Endodermal cell (in vitro differentiated cells): Measurements from ENCODE around the gene LSMEM2. TPM values are rescaled to one million over a fixed set of nuclear protein-coding genes. Genes with fewer than 3 reads are reported as not detected.

Experiments
- DNase-seq: peaks from one replicate; pipeline ENCODE4 v3.0.0-alpha.2; 2017
- H3K27ac ChIP-seq: 2 replicates; pipeline ENCODE4 v1.5.1; 2013; ENCODE audit warnings: mild to moderate bottlenecking, low read depth, low read length, moderate library complexity
- H3K27me3 ChIP-seq: 2 replicates; pipeline ENCODE4 v1.6.1; 2013; ENCODE audit warnings: mild to moderate bottlenecking, low read length, moderate library complexity; ENCODE audit not compliant: insufficient read depth, control insufficient read depth, poor library complexity, severe bottlenecking
- H3K36me3 ChIP-seq: 2 replicates; pipeline ENCODE4 v1.7.0; 2013; ENCODE audit warnings: mild to moderate bottlenecking, low read length, moderate library complexity; ENCODE audit not compliant: control insufficient read depth, insufficient read depth
- H3K4me1 ChIP-seq: one replicate; pipeline ENCODE4 v1.7.0; 2013; ENCODE audit warnings: low read length; ENCODE audit not compliant: control insufficient read depth, insufficient read depth
- H3K4me3 ChIP-seq: 2 replicates; pipeline ENCODE4 v1.5.1; 2013; ENCODE audit warnings: mild to moderate bottlenecking, low read length, moderate library complexity
- H3K9ac ChIP-seq: 2 replicates; pipeline ENCODE4 v1.6.1; 2013; ENCODE audit warnings: mild to moderate bottlenecking, low read length, moderate library complexity; ENCODE audit not compliant: poor library complexity, severe bottlenecking; ENCODE audit errors: extremely low read depth
- H3K9me3 ChIP-seq: 2 replicates; pipeline ENCODE4 v1.6.1; 2013; ENCODE audit warnings: mild to moderate bottlenecking, low read length, moderate library complexity; ENCODE audit not compliant: control insufficient read depth
- H3K27ac Mint-ChIP-seq: 2 replicates; pipeline ENCODE4 v1.8.0; 2020; ENCODE audit warnings: mixed read lengths
- H3K27me3 Mint-ChIP-seq: 2 replicates; pipeline ENCODE4 v1.8.0; 2021; ENCODE audit warnings: mild to moderate bottlenecking, mixed read lengths; ENCODE audit not compliant: insufficient read depth
- H3K36me3 Mint-ChIP-seq: 2 replicates; pipeline ENCODE4 v1.8.0; 2020; ENCODE audit warnings: low read depth, mixed read lengths
- H3K4me1 Mint-ChIP-seq: 2 replicates; pipeline ENCODE4 v1.8.0; 2020; ENCODE audit warnings: mixed read lengths
- H3K4me3 Mint-ChIP-seq: 2 replicates; pipeline ENCODE4 v1.8.0; 2020; ENCODE audit warnings: mild to moderate bottlenecking, moderate library complexity, mixed read lengths
- H3K9me3 Mint-ChIP-seq: 2 replicates; pipeline ENCODE4 v1.8.0; 2020; ENCODE audit warnings: mild to moderate bottlenecking, mixed read lengths
- WGBS, 2 experiments: methylation state at CpG; one replicate each; pipeline versions ENCODE4 v1.1.5 to v1.1.7; 2013; ENCODE audit warnings: missing lambda C conversion rate in 2 of 2, mixed read lengths in 1 of 2; ENCODE audit not compliant: insufficient coverage in 1 of 2, insufficient read length in 1 of 2; 5-methylcytosine and 5-hydroxymethylcytosine counted together
- total RNA-seq, 2 donors: library from RNA; stranded (reverse); fragmentation: NEBNext Ultra II Directional in 1 of 2; extraction: Animal tissue kit (Norgen Biotek cat#: 25700) in 1 of 2; gene quantifications; 2 replicates in 1 of 2; 3 replicates in 1 of 2; pipeline ENCODE4 v1.2.1, GENCODE V29; 2021
- TF ChIP-seq, protein P1 (sequence below): fragments of 200-600 bp; sonication (generic); conservative IDR thresholded peaks from 2 replicates; pipeline ENCODE4 v1.5.0; 2021; ENCODE audit warnings: antibody characterized with exemption, mild to moderate bottlenecking

Gene LSMEM2
- total RNA-seq, 2 donors from 2014 or later, result not detected

DNA sequence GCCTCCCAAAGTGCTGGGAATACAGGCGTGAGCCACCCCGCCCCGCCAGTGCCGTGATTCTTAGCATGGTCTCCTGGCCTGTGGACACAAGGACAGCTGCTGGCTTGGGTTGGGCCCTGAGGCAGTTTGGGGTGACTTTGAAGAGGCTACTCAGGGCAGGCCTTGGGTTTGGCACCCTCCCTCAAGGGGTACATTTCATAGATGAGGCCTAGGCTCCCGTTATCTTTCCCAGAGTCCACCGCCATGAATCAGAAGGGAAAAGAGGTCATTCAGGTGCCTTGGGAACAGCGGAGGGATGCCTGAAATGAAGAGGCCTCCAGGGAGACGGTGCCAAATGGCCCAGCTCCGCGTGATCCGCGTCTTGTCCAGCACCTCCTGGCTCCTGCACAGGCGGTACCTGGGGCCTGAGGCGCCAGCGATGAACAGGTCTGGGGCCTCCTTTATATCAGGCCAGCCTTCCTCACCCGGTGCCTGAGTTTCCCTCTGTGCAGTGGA lies 33.6 kb upstream of the LSMEM2 start:
- peaks cover 36% of the 10 kb centered on the region for H3K4me1 Mint-ChIP-seq

DNA sequence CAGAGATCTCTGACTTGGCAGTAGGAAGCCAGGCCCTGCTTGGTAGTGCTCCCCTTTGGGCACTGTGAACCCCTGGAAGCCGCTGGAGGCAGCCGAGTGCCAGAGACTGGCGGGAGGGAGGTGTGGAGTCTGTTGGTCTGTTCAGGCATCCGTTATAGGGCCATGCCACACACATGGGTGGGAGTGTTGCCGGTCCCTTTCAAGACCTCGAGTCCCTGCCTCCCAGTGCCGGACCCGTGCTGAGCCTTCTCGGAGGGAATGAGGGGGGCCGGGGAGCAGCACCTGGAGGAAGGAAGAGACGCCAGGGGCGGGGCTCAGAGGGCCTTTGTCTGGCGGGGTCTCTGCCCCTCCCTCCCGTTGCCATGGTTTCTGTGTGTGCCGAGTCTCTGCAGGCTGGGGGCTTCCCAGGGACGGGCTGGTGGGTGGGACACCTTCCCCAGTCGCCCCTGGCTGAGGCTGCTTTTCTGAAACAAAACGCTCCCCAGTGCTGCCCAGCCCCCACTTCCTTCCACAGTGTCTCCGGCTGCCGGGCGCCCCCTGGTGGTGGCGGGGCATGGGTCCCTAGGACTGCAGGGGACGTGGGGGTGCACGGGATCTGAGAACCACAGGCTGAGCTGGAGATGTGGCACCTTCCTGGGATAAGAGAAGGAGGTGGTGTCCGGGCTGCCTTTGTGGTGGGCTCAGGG lies 32.9 kb upstream of the LSMEM2 start:
- DNase-seq, result peak; percentile 99
- Mint-ChIP-seq H3K4me1 (peaks cover 35% of the 10 kb centered on the region), H3K27ac (peak overlapping the region; percentile 95), H3K4me3 (peak overlapping the region; percentile 20), H3K27me3 (no peaks in the 10 kb centered on the region), H3K36me3 (peaks cover 23% of the 10 kb centered on the region), H3K9me3 (no peaks in the 10 kb centered on the region)
- Histone ChIP-seq H3K27me3 (no peaks in the 10 kb centered on the region), H3K4me3 (peak overlapping the region; percentile 18), H3K4me1 (peaks cover 25% of the 10 kb centered on the region), H3K9me3 (no peaks in the 10 kb centered on the region), H3K36me3 (peaks cover 32% of the 10 kb centered on the region), H3K27ac (peak overlapping the region; percentile 87), H3K9ac (peak overlapping the region; percentile 53)
- 9 to 12% methylated on average over 15 to 25 of the region's 25 CpGs for WGBS, 2 experiments
- TF ChIP-seq, protein P1, sequence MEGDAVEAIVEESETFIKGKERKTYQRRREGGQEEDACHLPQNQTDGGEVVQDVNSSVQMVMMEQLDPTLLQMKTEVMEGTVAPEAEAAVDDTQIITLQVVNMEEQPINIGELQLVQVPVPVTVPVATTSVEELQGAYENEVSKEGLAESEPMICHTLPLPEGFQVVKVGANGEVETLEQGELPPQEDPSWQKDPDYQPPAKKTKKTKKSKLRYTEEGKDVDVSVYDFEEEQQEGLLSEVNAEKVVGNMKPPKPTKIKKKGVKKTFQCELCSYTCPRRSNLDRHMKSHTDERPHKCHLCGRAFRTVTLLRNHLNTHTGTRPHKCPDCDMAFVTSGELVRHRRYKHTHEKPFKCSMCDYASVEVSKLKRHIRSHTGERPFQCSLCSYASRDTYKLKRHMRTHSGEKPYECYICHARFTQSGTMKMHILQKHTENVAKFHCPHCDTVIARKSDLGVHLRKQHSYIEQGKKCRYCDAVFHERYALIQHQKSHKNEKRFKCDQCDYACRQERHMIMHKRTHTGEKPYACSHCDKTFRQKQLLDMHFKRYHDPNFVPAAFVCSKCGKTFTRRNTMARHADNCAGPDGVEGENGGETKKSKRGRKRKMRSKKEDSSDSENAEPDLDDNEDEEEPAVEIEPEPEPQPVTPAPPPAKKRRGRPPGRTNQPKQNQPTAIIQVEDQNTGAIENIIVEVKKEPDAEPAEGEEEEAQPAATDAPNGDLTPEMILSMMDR, result peak; percentile 100

More for the DNA sequence above, 33.6 kb upstream of the LSMEM2 start:
- Histone ChIP-seq H3K9ac (peak overlapping the region; percentile 42), H3K4me1 (peaks cover 28% of the 10 kb centered on the region), H3K36me3 (peaks cover 33% of the 10 kb centered on the region), H3K27ac (peak overlapping the region; percentile 87), H3K27me3 (no peaks in the 10 kb centered on the region), H3K4me3 (peak overlapping the region; percentile 18), H3K9me3 (no peaks in the 10 kb centered on the region)
- H3K27ac Mint-ChIP-seq, result peak overlapping the region; percentile 95
- no peaks in the 10 kb centered on the region for H3K9me3 Mint-ChIP-seq
- peak overlapping the region; percentile 20 for H3K4me3 Mint-ChIP-seq
- WGBS, 2 experiments, result 89 to 90% methylated on average over 13 to 16 of the region's 16 CpGs
- TF ChIP-seq, protein P1, result no peak
- H3K27me3 Mint-ChIP-seq, result no peaks in the 10 kb centered on the region
- no peak for DNase-seq
- peaks cover 19% of the 10 kb centered on the region for H3K36me3 Mint-ChIP-seq

DNA sequence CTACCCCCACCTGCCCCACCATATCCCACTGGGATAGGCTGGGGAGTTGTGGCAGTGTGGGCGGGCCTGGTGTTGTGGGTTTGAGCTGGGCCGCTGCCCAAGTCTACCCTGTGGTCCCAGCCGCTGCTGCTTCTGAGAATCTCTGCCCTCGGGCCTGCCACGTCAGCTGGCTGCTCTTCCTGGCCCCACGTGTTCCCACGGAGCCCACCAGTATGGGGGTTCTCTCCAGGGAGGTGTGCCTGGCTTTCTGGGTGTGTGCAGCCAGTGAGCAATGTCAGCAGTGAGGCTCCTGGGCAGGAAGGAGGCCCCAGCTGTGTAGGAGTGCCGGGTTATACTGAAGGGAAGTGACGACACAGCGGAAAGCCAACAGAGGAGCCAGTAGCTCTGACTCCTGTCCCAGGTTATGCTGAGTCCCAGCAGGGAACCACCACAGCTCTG lies 32.4 kb upstream of the LSMEM2 start:
- Histone ChIP-seq H3K9me3 (no peaks in the 10 kb centered on the region), H3K9ac (peak overlapping the region; percentile 53), H3K27me3 (no peaks in the 10 kb centered on the region), H3K27ac (peak overlapping the region; percentile 87), H3K4me1 (peaks cover 19% of the 10 kb centered on the region), H3K4me3 (no peak overlapping the region), H3K36me3 (peaks cover 36% of the 10 kb centered on the region)
- Mint-ChIP-seq H3K4me1 (peaks cover 29% of the 10 kb centered on the region), H3K36me3 (peaks cover 27% of the 10 kb centered on the region), H3K27ac (peak overlapping the region; percentile 95), H3K9me3 (no peaks in the 10 kb centered on the region), H3K27me3 (no peaks in the 10 kb centered on the region), H3K4me3 (peak overlapping the region; percentile 12)
- TF ChIP-seq, protein P1, result no peak
- DNase-seq, result peak; percentile 87
- WGBS, 2 experiments, result 30 to 48% methylated on average over 2 to 10 of the region's 10 CpGs
